Neural cell (in vitro differentiated cells): ENCODE results near the gene BCL2L14. TPM values are rescaled to one million over a fixed set of nuclear protein-coding genes. Genes with fewer than 3 reads are reported as not detected.
A peak's percentile ranks its signal among the peaks of the same experiment; 100 is the strongest.

Experiments
- H2AFZ ChIP-seq: fragments of 200-600, 300-800 bp; sonication (generic), shearing (Covaris generic); 2 replicates; pipeline ENCODE4 v1.6.0; 2014; ENCODE audit warnings: low read depth, mild to moderate bottlenecking, antibody characterized with exemption, low read length, moderate library complexity
- H3F3A ChIP-seq: fragments of 200-600 bp; shearing (Covaris generic); 2 replicates; pipeline ENCODE4 v1.6.1; 2016; ENCODE audit warnings: mild to moderate bottlenecking, moderate library complexity, mixed read lengths, antibody characterized with exemption, low read length; ENCODE audit not compliant: insufficient read depth, poor library complexity, severe bottlenecking
- H3K27ac ChIP-seq: fragments of 200-600, 300-800 bp; sonication (generic), shearing (Covaris generic); 2 replicates; pipeline ENCODE4 v1.5.1; 2014; ENCODE audit warnings: mild to moderate bottlenecking, low read length, moderate library complexity
- H3K27me3 ChIP-seq: fragments of 300-800, 200-600 bp; sonication (generic), shearing (Covaris generic); 2 replicates; pipeline ENCODE4 v1.6.0; 2014; ENCODE audit warnings: mild to moderate bottlenecking, low read depth, low read length, moderate library complexity; ENCODE audit not compliant: insufficient read depth
- H3K36me3 ChIP-seq: fragments of 300-800, 200-600 bp; sonication (generic), shearing (Covaris generic); 2 replicates; pipeline ENCODE4 v1.5.1; 2014; ENCODE audit warnings: mild to moderate bottlenecking, antibody characterized with exemption, low read length, moderate library complexity; ENCODE audit not compliant: insufficient read depth
- H3K4me2 ChIP-seq: fragments of 300-800, 200-600 bp; sonication (generic), shearing (Covaris generic); 2 replicates; pipeline ENCODE4 v1.6.0; 2014; ENCODE audit warnings: mild to moderate bottlenecking, low read length
- H3K4me3 ChIP-seq: fragments of 300-800, 200-600 bp; sonication (generic), shearing (Covaris generic); 2 replicates; pipeline ENCODE4 v1.5.1; 2014; ENCODE audit warnings: mild to moderate bottlenecking, low read length, moderate library complexity
- H3K79me2 ChIP-seq: fragments of 200-600 bp; shearing (Covaris generic); replicated peaks from 2 replicates; pipeline ENCODE4 v1.6.0; 2014; ENCODE audit warnings: mild to moderate bottlenecking, low read length, moderate library complexity; ENCODE audit not compliant: insufficient read depth
- H3K9ac ChIP-seq: fragments of 300-800, 200-600 bp; sonication (generic), shearing (Covaris generic); 2 replicates; pipeline ENCODE4 v1.6.1; 2016; ENCODE audit warnings: mild to moderate bottlenecking, low read length, mixed read lengths
- H3K9me2 ChIP-seq: fragments of 200-600 bp; shearing (Covaris generic); 2 replicates; pipeline ENCODE4 v1.6.1; 2016; ENCODE audit warnings: mild to moderate bottlenecking, low read length, mixed read lengths; ENCODE audit not compliant: insufficient read depth
- H3K9me3 ChIP-seq: fragments of 200-600, 300-800 bp; sonication (generic), shearing (Covaris generic); 2 replicates; pipeline ENCODE4 v1.6.1; 2016; ENCODE audit warnings: mild to moderate bottlenecking, mixed run types, low read length, moderate library complexity, mixed read lengths
- H4K20me1 ChIP-seq: fragments of 200-600 bp; shearing (Covaris generic); 2 replicates; pipeline ENCODE4 v1.6.1; 2016; ENCODE audit warnings: mild to moderate bottlenecking, mixed run types; ENCODE audit not compliant: insufficient read depth
- CTCF ChIP-seq: fragments of 450-650 bp; IDR thresholded peaks from 2 replicates; pipeline ENCODE4 v1.5.1; 2014; ENCODE audit warnings: antibody characterized with exemption, mild to moderate bottlenecking, moderate library complexity; ENCODE audit not compliant: poor library complexity, severe bottlenecking
- EP300 ChIP-seq: fragments of 450-650 bp; conservative IDR thresholded peaks from 2 replicates; pipeline ENCODE4 v1.6.1; 2014; ENCODE audit warnings: antibody characterized with exemption, mild to moderate bottlenecking, moderate library complexity; ENCODE audit not compliant: poor library complexity, severe bottlenecking
- EZH2 ChIP-seq: fragments of 200-600, 300-800 bp; shearing (Covaris generic), sonication (generic); IDR thresholded peaks from 2 replicates; pipeline ENCODE4 v1.6.1; 2014; ENCODE audit warnings: antibody characterized with exemption, low read length, borderline replicate concordance, mild to moderate bottlenecking; ENCODE audit not compliant: insufficient read depth, poor library complexity, severe bottlenecking
- MXI1 ChIP-seq: fragments of 450-650 bp; conservative IDR thresholded peaks from 2 replicates; pipeline ENCODE4 v1.6.1; 2014; ENCODE audit warnings: antibody characterized with exemption, mild to moderate bottlenecking; ENCODE audit not compliant: poor library complexity, severe bottlenecking
- POLR2AphosphoS5 ChIP-seq: IDR thresholded peaks from 2 replicates; pipeline ENCODE4 v1.6.1; 2012
- RAD21 ChIP-seq: fragments of 450-650 bp; conservative IDR thresholded peaks from 2 replicates; pipeline ENCODE4 v1.6.1; 2014; ENCODE audit warnings: antibody characterized with exemption, mild to moderate bottlenecking, moderate library complexity
- SMC3 ChIP-seq: fragments of 450-650 bp; conservative IDR thresholded peaks from 2 replicates; pipeline ENCODE4 v1.6.1; 2014; ENCODE audit warnings: antibody characterized with exemption, mild to moderate bottlenecking, moderate library complexity; ENCODE audit not compliant: poor library complexity
- TAF1 ChIP-seq: IDR thresholded peaks from 2 replicates; pipeline ENCODE4 v1.6.1; 2012; ENCODE audit warnings: low read depth
- polyA plus RNA-seq: library from polyadenylated mRNA; depleted of rRNA; stranded (reverse); fragments of >200 nt; gene quantifications from 2 replicates; pipeline ENCODE4 v1.2.3, GENCODE V29; 2014
- TF ChIP-seq, protein P1 (sequence below): IDR thresholded peaks from 2 replicates; pipeline ENCODE4 v1.6.1; 2012; ENCODE audit warnings: borderline replicate concordance

The BCL2L14 gene
- polyA plus RNA-seq, 1 donor from 2014 or later, result not detected

GRCh38 chr12:12032851-12033797 is 37.6 kb upstream of the BCL2L14 start:
- no peaks in the 10 kb centered on the region for H3K9me3 ChIP-seq
- H3K79me2 ChIP-seq, result no peaks in the 10 kb centered on the region
- peak overlapping the region; percentile 39 for H3K9ac ChIP-seq
- no peak overlapping the region for H3K27ac ChIP-seq
- peak overlapping the region; percentile 51 for H3K4me3 ChIP-seq
- no peaks in the 10 kb centered on the region for H3F3A ChIP-seq
- peak overlapping the region; percentile 7 for H2AFZ ChIP-seq
- no peaks in the 10 kb centered on the region for H4K20me1 ChIP-seq
- no peaks in the 10 kb centered on the region for H3K9me2 ChIP-seq
- TF ChIP-seq POLR2AphosphoS5 (no peak), MXI1 (peak; percentile 34), EP300 (no peak), TAF1 (no peak), RAD21 (peak; percentile 99), SMC3 (peak; percentile 100), CTCF (peak; percentile 97), EZH2 (no peak)
- TF ChIP-seq, protein P1, sequence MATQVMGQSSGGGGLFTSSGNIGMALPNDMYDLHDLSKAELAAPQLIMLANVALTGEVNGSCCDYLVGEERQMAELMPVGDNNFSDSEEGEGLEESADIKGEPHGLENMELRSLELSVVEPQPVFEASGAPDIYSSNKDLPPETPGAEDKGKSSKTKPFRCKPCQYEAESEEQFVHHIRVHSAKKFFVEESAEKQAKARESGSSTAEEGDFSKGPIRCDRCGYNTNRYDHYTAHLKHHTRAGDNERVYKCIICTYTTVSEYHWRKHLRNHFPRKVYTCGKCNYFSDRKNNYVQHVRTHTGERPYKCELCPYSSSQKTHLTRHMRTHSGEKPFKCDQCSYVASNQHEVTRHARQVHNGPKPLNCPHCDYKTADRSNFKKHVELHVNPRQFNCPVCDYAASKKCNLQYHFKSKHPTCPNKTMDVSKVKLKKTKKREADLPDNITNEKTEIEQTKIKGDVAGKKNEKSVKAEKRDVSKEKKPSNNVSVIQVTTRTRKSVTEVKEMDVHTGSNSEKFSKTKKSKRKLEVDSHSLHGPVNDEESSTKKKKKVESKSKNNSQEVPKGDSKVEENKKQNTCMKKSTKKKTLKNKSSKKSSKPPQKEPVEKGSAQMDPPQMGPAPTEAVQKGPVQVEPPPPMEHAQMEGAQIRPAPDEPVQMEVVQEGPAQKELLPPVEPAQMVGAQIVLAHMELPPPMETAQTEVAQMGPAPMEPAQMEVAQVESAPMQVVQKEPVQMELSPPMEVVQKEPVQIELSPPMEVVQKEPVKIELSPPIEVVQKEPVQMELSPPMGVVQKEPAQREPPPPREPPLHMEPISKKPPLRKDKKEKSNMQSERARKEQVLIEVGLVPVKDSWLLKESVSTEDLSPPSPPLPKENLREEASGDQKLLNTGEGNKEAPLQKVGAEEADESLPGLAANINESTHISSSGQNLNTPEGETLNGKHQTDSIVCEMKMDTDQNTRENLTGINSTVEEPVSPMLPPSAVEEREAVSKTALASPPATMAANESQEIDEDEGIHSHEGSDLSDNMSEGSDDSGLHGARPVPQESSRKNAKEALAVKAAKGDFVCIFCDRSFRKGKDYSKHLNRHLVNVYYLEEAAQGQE, result peak; percentile 72
- H3K36me3 ChIP-seq, result no peaks in the 10 kb centered on the region
- H3K27me3 ChIP-seq, result no peaks in the 10 kb centered on the region
- H3K4me2 ChIP-seq, result no peak overlapping the region

DNA sequence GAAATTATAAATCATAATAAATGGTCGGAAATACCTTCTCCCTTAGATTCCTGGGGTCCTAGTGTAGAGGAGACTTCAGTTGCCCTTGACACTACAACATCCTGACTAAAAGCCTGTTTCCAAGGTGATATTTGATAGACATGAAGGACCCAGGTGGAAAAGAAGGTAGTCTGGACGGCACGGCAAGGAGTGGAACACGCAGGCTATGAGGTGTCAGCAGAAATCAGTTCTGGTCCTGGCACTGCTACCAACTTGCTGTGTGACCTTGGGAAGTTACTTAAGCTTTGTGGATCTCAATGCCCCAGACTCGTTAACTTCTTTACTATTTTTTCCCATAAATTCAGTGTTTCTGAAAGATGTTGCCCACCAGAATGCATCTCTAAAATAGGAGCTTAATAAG is 36.9 kb upstream of the BCL2L14 start:
- Histone ChIP-seq H3K9ac (no peak overlapping the region), H3K79me2 (no peaks in the 10 kb centered on the region), H3K27ac (no peak overlapping the region), H3K9me2 (no peaks in the 10 kb centered on the region), H3K36me3 (no peaks in the 10 kb centered on the region), H3K27me3 (no peaks in the 10 kb centered on the region), H3K4me2 (no peak overlapping the region), H3K4me3 (no peak overlapping the region), H2AFZ (no peak overlapping the region), H3K9me3 (no peaks in the 10 kb centered on the region), H3F3A (no peaks in the 10 kb centered on the region), H4K20me1 (no peaks in the 10 kb centered on the region)
- no peak for TF ChIP-seq EP300
